Activated CD4-positive, alpha-beta memory T cell treated with anti-CD3 and anti-CD28 coated beads for 36 hours (primary cell): Measurements from ENCODE around the gene MX2. TPM values are rescaled to one million over a fixed set of nuclear protein-coding genes. Genes with fewer than 3 reads are reported as not detected.

Experiments
- CTCF ChIA-PET: fragments of 350-600 bp; sonication (Branson Sonifier 250); formaldehyde crosslinking; loops from one replicate; lab custom pipeline; 2021; ENCODE audit warnings: antibody characterized with exemption, inconsistent platforms; lab: Charles Lee
- POLR2A ChIA-PET: fragments of 350-600 bp; sonication (Branson Sonifier 250); formaldehyde crosslinking; loops from one replicate; lab custom pipeline; 2021; ENCODE audit warnings: antibody characterized with exemption; lab: Charles Lee
- DNase-seq: peaks from one replicate; pipeline ENCODE4 v3.0.0-alpha.2; 2020
- H3K27ac Mint-ChIP-seq: one replicate; pipeline ENCODE4 v1.8.0; 2021; ENCODE audit warnings: mixed read lengths
- H3K27me3 Mint-ChIP-seq: one replicate; pipeline ENCODE4 v1.8.0; 2021; ENCODE audit warnings: mixed read lengths
- H3K36me3 Mint-ChIP-seq: one replicate; pipeline ENCODE4 v1.8.0; 2021; ENCODE audit warnings: mixed read lengths
- H3K4me1 Mint-ChIP-seq: one replicate; pipeline ENCODE4 v1.8.0; 2021; ENCODE audit warnings: low read depth, mixed read lengths
- H3K4me3 Mint-ChIP-seq: one replicate; pipeline ENCODE4 v1.8.0; 2021; ENCODE audit warnings: mild to moderate bottlenecking, mixed read lengths
- H3K9me3 Mint-ChIP-seq: one replicate; pipeline ENCODE4 v1.8.0; 2021; ENCODE audit warnings: mixed read lengths
- intact Hi-C: fragments of 100-400 bp; cut with micrococcal nuclease; formaldehyde crosslinking; loops from one replicate; pipeline ENCODE4 v1.15.1; 2023
- total RNA-seq, 2 experiments: library from RNA; stranded (reverse); gene quantifications; one replicate each; pipeline ENCODE4 v1.2.3, GENCODE V29; 2021

MX2 gene
- total RNA-seq, 2 experiments from 2014 or later: 25.3 to 26.9 TPM

GRCh38 chr21:41377715-41378114 lies 15.9 kb downstream of the MX2 start:
- Mint-ChIP-seq H3K9me3 (no peaks in the 10 kb centered on the region), H3K4me1 (peaks cover 5% of the 10 kb centered on the region), H3K4me3 (no peak overlapping the region), H3K27ac (no peak overlapping the region), H3K36me3 (peaks cover 21% of the 10 kb centered on the region), H3K27me3 (no peaks in the 10 kb centered on the region)
- intact Hi-C loops: no loop called here
- ChIA-PET POLR2A (no interaction called here), CTCF (no interaction called here)
- DNase-seq: no peak

GRCh38 chr21:41378849-41379248 lies 17.0 kb downstream of the MX2 start:
- CTCF ChIA-PET: no interaction called here

GRCh38 chr21:41379901-41380300 lies 18.1 kb downstream of the MX2 start:
- H3K36me3 Mint-ChIP-seq: peaks cover 22% of the 10 kb centered on the region
- H3K4me3 Mint-ChIP-seq: no peak overlapping the region
- no peaks in the 10 kb centered on the region for H3K27me3 Mint-ChIP-seq
- ChIA-PET CTCF (no interaction called here), POLR2A (no interaction called here)
- H3K27ac Mint-ChIP-seq: no peak overlapping the region
- peaks cover 3% of the 10 kb centered on the region for H3K4me1 Mint-ChIP-seq
- no peaks in the 10 kb centered on the region for H3K9me3 Mint-ChIP-seq
- intact Hi-C loops: no loop called here
- DNase-seq: no peak

More at GRCh38 chr21:41378849-41379248, 17.0 kb downstream of the MX2 start:
- intact Hi-C loops: no loop called here
- H3K4me1 Mint-ChIP-seq: peaks cover 5% of the 10 kb centered on the region
- H3K4me3 Mint-ChIP-seq: no peak overlapping the region
- peaks cover 22% of the 10 kb centered on the region for H3K36me3 Mint-ChIP-seq
- POLR2A ChIA-PET: no interaction called here
- H3K27ac Mint-ChIP-seq: no peak overlapping the region
- no peaks in the 10 kb centered on the region for H3K9me3 Mint-ChIP-seq
- DNase-seq: no peak
- no peaks in the 10 kb centered on the region for H3K27me3 Mint-ChIP-seq

- Mint-ChIP-seq H3K4me3 (no peak overlapping the region), H3K27me3 (no peaks in the 10 kb centered on the region), H3K27ac (no peak overlapping the region), H3K36me3 (peaks cover 28% of the 10 kb centered on the region), H3K4me1 (no peaks in the 10 kb centered on the region), H3K9me3 (no peaks in the 10 kb centered on the region)
- ChIA-PET CTCF (no interaction called here), POLR2A (no interaction called here)
- no peak for DNase-seq
- intact Hi-C loops: no loop called here
Observed at GRCh38 chr21:41381731-41382130, 19.9 kb downstream of the MX2 start.

GRCh38 chr21:41387042-41387819 lies 25.4 kb downstream of the MX2 start:
- peaks cover 14% of the 10 kb centered on the region for H3K36me3 Mint-ChIP-seq
- no peak for DNase-seq
- no peak overlapping the region for H3K4me3 Mint-ChIP-seq
- no peaks in the 10 kb centered on the region for H3K27me3 Mint-ChIP-seq
- H3K9me3 Mint-ChIP-seq: no peaks in the 10 kb centered on the region
- POLR2A ChIA-PET: no interaction called here
- no peak overlapping the region for H3K27ac Mint-ChIP-seq
- intact Hi-C loops: no loop called here
- CTCF ChIA-PET: no interaction called here
- H3K4me1 Mint-ChIP-seq: no peaks in the 10 kb centered on the region

- peaks cover 11% of the 10 kb centered on the region for H3K36me3 Mint-ChIP-seq
- H3K27ac Mint-ChIP-seq: no peak overlapping the region
Observed at GRCh38 chr21:41387824-41388223, 26.0 kb downstream of the MX2 start.

GRCh38 chr21:41388259-41388658 lies 26.4 kb downstream of the MX2 start:
- POLR2A ChIA-PET: no interaction called here
- no peak overlapping the region for H3K4me3 Mint-ChIP-seq
- no peak overlapping the region for H3K27ac Mint-ChIP-seq
- CTCF ChIA-PET: no interaction called here
- no peaks in the 10 kb centered on the region for H3K27me3 Mint-ChIP-seq
- H3K36me3 Mint-ChIP-seq: peaks cover 12% of the 10 kb centered on the region
- no peaks in the 10 kb centered on the region for H3K4me1 Mint-ChIP-seq
- no peaks in the 10 kb centered on the region for H3K9me3 Mint-ChIP-seq
- DNase-seq: no peak
- intact Hi-C loops: no loop called here

More at GRCh38 chr21:41387824-41388223, 26.0 kb downstream of the MX2 start:
- ChIA-PET CTCF (no interaction called here), POLR2A (no interaction called here)
- no peak for DNase-seq
- Mint-ChIP-seq H3K9me3 (no peaks in the 10 kb centered on the region), H3K4me3 (no peak overlapping the region), H3K4me1 (no peaks in the 10 kb centered on the region), H3K27me3 (no peaks in the 10 kb centered on the region)
- intact Hi-C loops: no loop called here

- intact Hi-C loops: no loop called here
- H3K27me3 Mint-ChIP-seq: no peaks in the 10 kb centered on the region
- no peaks in the 10 kb centered on the region for H3K4me1 Mint-ChIP-seq
- peaks cover 14% of the 10 kb centered on the region for H3K36me3 Mint-ChIP-seq
- ChIA-PET CTCF (no interaction called here), POLR2A (no interaction called here)
- DNase-seq: no peak
- H3K4me3 Mint-ChIP-seq: no peak overlapping the region
- no peak overlapping the region for H3K27ac Mint-ChIP-seq
- H3K9me3 Mint-ChIP-seq: no peaks in the 10 kb centered on the region
Observed at GRCh38 chr21:41390043-41390639, 28.3 kb downstream of the MX2 start.

GRCh38 chr21:41393876-41394465 lies 32.1 kb downstream of the MX2 start:
- Mint-ChIP-seq H3K27ac (no peak overlapping the region), H3K27me3 (no peaks in the 10 kb centered on the region), H3K9me3 (no peaks in the 10 kb centered on the region), H3K4me3 (no peak overlapping the region), H3K4me1 (no peaks in the 10 kb centered on the region), H3K36me3 (peaks cover 28% of the 10 kb centered on the region)
- intact Hi-C loops: no loop called here
- no peak for DNase-seq
- CTCF ChIA-PET: no interaction called here
- POLR2A ChIA-PET: no interaction called here

- no peak for DNase-seq
- Mint-ChIP-seq H3K4me1 (no peaks in the 10 kb centered on the region), H3K9me3 (no peaks in the 10 kb centered on the region), H3K27ac (no peak overlapping the region), H3K36me3 (peaks cover 32% of the 10 kb centered on the region), H3K4me3 (no peak overlapping the region), H3K27me3 (no peaks in the 10 kb centered on the region)
- ChIA-PET CTCF (no interaction called here), POLR2A (no interaction called here)
- intact Hi-C loops: no loop called here
Observed at GRCh38 chr21:41396558-41397075, 34.8 kb downstream of the MX2 start.

- H3K36me3 Mint-ChIP-seq: peaks cover 35% of the 10 kb centered on the region
- no peak for DNase-seq
- no peak overlapping the region for H3K4me3 Mint-ChIP-seq
- CTCF ChIA-PET: no interaction called here
- POLR2A ChIA-PET: no interaction called here
- no peak overlapping the region for H3K27ac Mint-ChIP-seq
- H3K4me1 Mint-ChIP-seq: no peaks in the 10 kb centered on the region
- H3K9me3 Mint-ChIP-seq: no peaks in the 10 kb centered on the region
- H3K27me3 Mint-ChIP-seq: no peaks in the 10 kb centered on the region
- intact Hi-C loops: no loop called here
Observed at GRCh38 chr21:41397471-41397891, 35.7 kb downstream of the MX2 start.

- peaks cover 38% of the 10 kb centered on the region for H3K36me3 Mint-ChIP-seq
- no peaks in the 10 kb centered on the region for H3K27me3 Mint-ChIP-seq
- H3K4me1 Mint-ChIP-seq: no peaks in the 10 kb centered on the region
- no peak overlapping the region for H3K27ac Mint-ChIP-seq
- ChIA-PET CTCF (no interaction called here), POLR2A (no interaction called here)
- intact Hi-C loops: no loop called here
- DNase-seq: no peak
- H3K4me3 Mint-ChIP-seq: no peak overlapping the region
- H3K9me3 Mint-ChIP-seq: no peaks in the 10 kb centered on the region
Observed at GRCh38 chr21:41398251-41398650, 36.4 kb downstream of the MX2 start.
